Non-pigmented ciliary epithelial cell (primary cell): ENCODE measurements around the gene PLEKHM1.
"Not testable (repeated sequence)": the region's sequence is repeated elsewhere in the genome, so short reads cannot be mapped to it uniquely, and the experiment has no call there.

Experiments used
- DNase-seq: peaks from one replicate; pipeline ENCODE4 v3.0.0-alpha.2; 2010; ENCODE audit warnings: low read depth

The PLEKHM1 gene

DNA sequence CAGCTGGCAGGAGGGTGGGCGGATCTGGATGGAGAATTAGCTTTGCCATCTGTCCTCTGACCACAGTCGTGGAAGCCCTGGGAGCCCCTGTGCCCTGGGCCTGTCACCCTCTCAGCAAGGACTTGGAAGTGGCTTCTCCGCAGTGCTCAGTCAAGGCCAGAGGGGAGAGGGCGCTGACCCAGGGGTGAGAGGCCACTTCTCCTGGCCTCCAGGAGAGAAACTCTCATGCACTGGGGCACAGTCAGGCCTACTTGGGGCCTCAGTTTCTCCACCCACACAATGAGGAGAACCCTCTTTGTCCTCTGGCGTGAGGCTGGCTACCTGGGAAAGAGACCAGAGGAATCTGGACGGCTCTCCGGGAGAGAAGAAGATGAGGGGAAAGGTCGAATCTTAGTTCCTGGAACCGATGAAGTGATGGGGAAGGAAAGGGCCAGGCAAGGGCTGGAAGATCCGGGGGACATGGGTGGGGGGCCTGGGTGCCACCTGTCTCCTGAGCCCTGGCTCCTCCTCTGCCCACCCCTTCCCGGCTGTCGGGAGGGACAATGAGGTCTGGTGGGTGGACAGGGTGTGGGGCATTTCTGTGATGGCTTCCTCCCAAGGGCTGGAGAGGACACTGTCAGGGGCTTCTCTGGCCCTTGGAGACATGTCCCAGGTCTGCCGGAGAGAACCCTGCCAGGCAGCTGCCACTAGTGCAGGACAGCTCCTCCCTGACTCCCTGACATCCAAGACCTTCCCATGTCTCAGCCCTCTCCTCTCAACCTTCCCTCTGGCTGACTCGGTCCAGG is 48.8 kb downstream of the PLEKHM1 start:
- DNase-seq = no peak

DNA sequence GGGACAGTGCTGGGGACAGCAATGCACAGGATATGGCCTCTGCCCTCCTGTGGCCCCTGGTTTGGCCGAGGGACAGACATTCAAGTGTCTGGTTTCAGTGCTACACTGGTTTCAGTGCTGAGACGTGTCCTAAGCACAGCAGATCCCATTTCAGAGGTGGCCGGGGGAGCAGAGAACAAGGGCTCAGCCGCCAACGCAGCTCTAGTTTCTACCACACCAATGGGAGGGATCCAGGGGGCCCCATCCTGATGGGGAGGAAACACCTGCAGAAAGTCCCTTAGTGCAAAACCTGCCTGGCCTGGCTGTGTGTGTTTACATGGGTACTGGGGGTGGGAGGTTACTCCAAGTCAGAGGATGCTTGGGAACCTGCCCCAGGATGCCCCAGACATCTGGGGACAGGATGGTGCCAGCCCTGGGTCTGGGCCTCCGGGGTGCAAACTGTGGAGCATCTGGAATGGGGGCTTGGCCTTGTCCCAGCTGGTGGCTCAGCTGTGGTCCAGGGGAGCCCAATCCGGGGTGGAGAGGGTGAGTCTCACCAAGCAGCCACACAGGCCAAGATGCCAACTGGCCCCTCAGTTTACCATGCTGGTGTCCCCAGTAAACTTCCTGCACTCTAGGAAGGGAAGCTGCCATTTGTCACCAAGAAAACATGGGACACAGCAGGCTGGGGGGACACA is 49.5 kb downstream of the PLEKHM1 start:
- not testable (repeated sequence) for DNase-seq

DNA sequence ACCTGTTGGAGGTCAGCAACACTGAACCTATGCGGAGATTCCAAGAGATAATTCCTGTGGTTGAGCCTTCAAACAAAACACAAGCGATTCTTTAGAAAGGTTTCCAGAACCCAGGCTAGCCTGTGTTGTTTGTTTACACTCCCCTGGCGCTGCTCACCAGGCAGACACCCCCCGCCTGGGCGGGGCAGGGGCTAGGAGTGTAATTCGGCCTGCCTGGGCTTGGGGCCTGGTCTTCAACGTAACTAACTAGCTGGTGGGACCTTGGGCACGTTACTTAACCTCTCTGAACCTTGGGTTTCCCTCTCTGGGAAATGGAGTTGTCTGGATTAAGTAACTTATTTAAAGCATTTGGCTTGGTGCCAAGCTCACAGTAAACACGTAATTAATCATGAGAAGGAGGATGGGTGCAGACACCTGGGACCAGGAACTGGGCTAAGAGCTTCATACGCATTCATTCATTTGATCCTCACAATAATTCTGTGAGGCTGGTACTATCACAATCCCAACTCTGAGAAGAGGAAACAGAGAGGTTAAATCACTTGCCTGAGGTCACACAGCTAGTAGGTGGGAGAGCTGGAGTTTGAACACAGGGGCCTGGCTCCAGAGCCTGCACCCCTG is 50.3 kb downstream of the PLEKHM1 start:
- DNase-seq = no peak

DNA sequence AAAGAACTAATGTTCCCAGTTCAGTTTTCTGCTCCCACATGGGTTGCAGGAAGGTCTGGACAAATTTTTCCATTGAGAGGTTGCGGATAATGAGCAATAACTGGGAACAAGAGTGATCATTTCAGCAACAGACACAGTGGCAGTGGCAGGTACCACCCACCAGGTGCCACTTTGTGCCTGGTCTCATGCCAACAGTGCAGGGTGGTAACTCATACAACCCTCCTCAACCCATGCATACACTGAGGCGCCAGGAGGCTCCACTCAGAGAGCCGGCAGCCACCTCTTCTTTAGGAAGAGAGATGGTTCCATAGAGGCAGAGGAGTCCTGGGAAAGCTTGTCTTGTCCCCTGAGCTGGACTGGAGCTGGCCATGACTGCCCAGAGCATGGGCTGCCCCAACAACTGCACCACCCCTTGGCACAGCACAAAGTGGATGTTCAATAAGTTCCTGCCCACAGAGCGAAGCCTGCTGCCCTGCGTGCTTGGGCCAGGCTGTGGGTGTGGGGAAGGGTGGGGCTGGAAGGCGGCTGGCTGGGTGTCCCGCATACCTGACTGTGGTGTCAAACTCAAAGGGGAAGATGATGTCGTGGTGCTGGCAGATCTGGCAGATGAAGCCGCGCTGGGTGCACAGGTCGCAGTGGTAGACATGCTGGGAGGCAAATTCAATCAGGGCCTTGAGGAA is 51.5 kb downstream of the PLEKHM1 start:
- no peak for DNase-seq

DNA sequence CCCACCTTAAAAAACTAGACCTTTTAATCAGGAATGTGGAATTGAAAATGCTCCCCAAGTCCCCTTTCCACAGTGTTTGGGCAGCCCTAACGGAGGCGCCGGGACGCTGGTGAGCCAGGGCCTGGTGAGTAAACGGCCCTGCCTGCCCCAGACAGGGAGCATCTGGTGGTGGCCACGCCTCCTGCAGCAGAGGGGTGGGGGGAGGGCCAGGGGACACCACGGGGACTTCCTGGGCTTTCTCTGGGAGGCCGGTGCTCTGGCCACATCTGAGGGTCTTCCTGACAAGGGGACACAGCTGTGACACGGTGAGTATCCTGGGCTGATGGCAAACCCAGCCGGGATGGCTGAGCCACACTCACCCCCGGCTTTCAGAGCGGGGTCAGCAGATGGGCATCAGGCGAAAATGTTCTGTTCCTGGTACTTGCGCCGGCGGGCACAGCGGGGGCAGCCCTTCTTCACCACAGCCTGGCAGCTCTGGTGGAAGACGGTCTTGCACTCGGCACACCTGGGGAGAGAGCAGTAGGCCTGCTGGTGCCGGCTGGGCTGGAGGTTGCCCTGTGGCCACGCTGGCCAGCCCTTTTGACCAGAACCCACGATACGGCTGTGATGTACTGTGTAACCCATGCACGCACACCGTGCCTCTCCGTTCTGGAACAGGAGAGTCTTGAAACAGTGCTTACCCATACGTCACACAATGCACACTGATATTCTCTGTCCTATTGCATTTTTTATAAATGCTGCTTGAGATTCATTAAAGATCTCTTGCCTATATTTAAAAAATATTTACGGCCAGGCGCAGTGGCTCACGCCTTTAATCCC is 52.8 kb downstream of the PLEKHM1 start:
- no peak for DNase-seq

DNA sequence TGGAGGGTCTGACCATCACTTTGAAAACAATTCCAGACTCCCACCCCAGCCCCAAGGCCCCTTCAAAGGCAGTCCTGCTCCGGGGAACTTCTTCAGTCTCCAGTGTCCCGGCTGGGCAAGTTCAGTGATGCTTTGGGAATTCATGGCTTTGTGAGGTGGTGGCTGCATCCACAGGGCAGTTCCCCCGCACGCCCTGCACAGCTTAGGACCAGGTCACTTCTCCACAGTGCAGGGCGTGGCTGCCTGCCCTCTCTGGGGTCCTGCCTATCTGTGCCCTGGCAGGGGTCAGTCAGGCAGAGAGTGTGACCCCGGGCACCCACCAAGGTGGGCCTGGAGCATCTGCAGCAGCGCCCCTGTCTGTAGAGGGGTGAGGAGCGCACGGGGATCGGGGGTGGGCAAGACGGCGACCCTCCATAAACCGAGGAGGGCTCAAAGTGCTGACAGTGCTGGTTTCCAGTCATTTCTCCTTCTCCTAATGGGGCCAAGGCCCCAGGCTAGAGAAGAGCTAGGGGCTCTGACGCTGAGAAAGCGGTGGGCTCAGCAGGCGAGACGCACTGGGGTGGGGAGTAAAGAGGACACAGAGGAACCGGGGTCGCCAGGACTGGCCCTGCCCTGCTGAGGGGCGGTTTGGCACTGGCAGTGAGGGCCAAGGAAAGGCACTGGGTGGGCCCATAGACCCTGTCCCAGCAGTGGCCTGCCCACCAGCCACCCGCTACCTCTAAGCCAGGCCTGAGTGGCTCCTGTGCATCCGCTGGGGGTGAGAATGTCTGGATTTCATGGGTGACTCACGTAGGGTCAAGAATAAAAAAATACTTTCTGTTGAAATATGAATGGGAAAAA is 53.7 kb downstream of the PLEKHM1 start:
- no peak for DNase-seq

DNA sequence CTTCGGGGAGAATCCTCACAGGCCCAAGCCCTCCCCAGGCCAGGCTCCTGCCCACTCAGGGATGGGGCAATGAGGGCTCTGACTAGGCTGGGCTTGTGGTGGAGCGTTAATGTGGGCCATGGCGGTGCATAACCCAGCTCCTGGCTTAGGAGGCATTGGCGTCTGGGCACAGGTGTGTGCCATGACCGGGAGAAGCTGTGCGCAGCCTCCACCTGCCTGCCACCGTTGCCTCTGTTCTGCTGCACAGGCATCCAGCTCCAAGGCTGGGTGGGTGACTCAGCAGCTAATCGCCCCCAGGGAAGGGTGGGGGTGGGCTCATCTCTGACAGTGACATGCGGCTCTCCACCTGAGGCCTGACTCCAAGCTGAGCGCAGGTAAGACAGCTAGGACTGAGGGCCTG is 54.4 kb downstream of the PLEKHM1 start:
- no peak for DNase-seq

DNA sequence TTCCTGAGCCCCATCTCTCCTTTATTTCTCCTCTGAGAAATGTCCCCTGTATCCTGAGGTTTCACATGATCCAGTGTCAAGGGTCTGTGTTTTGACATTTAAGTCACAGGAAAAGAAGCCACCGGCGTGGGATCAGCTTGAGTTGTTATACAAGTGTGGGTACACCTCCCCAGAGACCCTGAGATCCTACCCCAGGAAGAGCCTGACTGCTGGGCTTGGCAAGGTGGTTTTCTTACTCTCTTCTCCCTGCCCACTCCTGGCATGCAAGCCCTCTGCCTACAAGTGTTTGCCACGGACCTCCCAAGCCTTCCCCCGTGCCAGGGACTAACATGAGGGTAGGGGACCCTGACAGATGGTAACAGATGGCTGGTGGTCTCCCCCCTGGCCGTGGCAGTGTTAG is 55.0 kb downstream of the PLEKHM1 start:
- no peak for DNase-seq

DNA sequence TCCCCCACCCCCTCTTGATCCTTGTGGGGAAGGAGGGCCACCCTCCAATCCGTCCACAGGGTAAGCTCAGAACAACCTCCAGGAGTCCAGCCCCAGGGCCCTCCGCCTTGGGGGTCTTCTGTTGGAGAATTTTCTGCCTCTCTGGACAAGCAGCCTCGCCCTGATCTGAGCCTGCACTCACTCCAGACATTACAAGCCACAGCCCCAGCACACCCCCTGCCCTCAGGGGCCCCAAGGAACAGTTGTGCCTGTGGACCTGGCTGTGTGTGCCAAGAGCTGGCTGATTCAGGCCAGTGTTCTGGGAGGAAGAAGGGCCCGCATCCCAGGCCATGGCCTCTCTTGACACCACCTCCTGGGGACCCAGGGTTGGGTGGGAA is 57.4 kb downstream of the PLEKHM1 start:
- DNase-seq = no peak

DNA sequence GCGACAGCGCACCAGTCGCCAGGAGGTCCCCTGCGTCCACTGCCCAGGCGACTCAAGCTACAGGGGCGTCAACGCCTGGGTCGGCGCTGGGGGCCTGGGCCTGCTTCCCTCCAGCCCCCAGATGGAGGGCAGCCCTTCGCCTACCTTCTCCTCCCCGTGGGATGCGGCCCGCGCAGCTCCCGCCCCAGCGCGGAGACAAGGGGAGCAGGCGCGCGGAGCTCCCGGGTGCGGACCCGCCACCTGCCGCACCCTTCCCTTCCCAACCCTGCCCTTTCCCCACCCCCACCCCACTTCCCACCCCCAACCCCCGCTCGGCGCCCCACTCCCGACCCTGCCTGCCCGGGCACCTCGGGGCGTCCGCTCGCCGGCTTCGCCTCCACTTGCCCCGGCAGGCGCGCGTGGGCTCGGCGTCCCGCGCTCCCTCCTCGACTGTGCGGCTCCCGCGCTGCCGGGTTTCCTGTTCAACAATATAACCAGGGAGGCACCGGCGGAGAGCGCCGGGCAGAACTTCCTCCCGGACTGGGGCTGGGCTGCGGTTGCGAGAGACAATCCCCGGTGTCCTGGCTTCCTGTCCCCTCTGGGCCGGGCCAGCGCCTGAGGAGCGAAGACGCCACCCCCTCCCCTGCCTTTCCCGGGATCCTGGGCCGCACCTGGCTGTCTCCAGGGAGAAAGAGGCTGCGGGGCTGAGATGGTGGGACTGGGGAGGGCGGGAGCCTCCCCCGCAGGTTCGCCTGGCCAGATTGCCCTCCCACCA is 57.9 kb downstream of the PLEKHM1 start, which contains the start of gene ARHGAP27:
Gene ARHGAP27 (minus strand): TSS at position 466 of the 754 bp plus-strand sequence. CDS start 2,591 bp downstream, outside the sequence.
- no peak for DNase-seq

DNA sequence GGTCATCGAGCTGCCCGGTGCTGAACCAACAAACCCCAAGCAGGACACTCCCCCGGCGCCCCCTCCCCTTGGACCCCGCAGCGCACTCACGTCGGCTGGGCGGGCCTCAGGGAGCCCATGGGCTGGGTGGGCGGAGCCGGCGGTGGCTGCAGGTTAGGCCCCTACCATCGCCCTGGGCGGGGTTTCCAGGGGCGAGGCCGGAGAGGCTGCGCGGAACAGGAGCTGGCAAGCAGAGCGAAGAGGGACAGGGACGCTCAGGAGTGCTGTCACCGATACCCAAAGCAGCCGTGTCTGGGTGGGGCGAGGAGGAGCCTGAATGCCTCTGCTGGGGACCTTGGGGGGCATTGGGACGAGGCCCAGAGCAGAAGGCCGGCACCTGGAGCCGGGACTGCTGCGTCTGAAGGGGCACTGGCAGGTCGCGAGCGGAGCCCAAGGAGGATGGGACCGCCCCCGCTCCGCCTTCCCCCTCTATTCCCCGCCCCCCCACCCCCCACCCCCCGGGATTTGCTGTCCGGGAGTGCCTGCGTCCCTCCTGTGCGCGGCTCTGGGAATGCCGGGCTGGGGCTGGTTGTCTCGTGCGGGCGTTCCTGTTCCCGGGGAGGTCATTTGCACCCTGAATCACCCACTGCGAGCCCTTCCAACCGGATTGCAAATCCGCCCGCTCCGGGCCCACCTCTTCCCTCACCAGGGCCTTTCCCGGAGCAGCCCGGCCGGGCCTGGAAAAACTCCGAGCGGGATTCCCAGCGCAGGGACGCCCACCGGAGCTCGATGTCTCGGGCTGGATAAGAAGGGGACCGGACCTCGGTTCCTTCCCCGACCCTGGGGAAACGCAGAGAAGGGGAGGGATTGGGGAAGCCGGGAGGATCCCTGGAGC is 58.8 kb downstream of the PLEKHM1 start:
- DNase-seq = no peak

DNA sequence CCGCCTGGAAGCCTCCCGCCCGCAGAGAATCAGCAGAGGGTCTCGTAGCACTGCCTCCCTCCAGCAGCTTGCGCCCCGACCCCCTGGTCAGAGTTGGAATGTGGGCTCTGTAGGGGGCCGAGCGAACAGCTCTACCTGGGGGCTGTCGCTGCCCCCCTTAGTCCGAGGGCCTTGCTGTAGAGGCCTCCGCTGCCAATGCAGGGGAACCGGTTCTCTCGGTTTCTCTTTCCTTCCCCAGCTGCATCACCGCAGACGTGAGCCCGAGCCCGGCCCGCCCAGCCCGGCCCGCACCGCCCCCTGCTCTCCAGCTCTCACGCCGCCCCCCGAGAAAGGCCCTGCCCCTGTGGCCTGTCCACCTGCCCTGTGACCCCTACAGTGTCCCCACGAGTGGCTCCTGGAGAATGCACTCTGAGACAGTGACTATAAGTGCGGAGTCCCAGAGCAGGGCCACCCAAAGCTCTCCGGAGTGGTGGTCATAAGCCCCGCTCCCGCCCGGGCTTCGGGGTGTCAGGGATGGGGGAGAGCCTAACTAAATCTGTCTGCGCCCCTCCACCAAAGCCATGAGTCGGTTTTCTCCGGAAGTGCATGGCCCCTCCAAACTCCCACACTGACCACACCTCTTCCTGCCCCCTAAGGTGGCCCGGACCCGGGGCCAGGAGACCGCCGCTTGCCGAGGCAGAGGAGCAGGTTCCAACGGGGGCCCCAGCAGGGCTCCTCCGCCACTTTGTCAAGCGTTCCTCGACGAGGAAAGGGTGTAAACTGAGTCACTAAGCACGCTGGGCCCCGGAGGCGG is 59.6 kb downstream of the PLEKHM1 start:
- DNase-seq = no peak

DNA sequence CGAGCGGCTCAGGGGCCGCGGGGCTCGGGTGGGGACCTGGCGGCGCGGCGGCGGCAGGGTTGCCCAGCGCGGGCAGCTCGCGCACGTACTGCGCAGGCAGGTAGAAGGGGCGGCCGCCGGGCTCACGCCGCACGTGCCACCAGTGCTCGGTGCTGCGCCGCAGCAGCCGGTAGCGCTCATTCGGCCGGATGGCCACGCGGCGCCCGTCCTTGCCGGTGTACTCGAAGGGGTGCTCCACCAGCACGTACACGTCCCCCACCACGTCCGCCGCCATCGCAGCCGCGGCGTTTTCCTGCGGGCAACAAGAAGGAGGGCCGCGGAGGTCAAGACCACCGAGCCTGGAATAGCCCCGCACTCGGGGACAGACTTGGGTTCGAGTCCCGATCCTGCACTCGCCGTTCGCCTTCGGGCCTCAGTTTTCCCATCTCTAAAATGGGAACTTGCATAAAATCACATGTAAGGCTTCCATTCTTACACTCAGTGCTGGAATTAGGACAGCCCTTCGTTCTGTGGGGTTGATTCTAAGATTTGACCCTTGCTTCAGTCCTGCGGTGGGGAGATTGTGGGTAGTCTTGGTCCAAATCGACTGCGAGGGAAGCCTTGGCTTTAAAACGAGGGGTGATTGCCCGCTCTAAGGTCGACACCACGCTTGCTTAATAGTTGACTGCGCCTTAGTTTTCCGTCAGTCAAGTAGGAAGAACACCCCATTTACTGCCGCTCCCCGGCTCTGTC is 60.3 kb downstream of the PLEKHM1 start:
- DNase-seq = no peak

DNA sequence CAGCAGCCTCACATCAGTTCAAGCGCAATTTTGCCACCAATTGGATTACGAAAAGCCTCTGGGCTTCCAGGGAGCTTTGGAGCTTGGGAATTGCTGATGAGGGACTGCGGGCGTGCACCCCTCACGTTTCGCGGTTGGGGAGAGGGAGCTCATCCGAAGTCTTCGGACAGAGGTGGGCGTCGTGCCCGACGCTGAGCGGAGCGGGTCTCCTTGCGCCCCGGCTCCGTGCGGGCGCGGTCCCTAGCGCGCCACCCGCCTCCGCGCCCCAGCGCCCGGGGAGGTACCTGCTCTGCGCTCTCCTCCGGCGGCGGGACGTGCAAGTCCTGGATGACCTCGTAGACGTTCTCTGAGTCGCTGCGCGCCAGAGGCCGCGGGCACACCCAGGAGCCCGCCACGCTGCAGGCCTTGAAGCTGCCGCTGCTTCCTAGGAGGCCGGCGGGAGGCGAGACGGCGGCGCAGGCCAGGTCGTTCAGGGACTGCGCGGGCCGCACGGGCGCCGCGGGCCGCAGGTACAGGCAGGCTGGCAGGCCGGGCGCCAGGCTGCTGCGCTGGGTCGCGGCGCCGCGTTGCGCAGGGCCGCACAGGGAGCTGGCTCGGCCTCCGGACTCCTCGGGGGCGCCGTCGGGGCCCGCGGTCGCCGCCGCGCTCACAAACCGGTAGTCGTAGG is 61.0 kb downstream of the PLEKHM1 start:
- no peak for DNase-seq

DNA sequence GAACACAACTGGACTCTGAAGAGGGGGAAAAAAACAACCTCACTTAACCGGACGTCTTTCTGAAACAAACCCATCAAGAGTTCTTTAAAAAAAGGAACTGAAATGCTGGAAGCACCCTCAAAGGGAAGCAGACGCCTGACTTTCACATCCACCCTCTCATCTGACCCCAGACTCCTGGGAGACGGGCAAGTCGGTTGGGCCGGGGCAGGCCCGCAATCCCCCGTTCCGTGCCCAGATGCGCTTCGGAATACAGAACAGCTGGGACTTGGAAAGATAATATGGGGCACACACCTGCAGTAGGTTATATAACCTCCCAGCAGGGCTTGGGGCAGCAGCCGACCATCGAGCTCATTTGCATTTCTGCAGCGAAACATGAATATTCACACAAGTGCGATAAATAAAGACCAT is 61.6 kb downstream of the PLEKHM1 start:
- DNase-seq = no peak

DNA sequence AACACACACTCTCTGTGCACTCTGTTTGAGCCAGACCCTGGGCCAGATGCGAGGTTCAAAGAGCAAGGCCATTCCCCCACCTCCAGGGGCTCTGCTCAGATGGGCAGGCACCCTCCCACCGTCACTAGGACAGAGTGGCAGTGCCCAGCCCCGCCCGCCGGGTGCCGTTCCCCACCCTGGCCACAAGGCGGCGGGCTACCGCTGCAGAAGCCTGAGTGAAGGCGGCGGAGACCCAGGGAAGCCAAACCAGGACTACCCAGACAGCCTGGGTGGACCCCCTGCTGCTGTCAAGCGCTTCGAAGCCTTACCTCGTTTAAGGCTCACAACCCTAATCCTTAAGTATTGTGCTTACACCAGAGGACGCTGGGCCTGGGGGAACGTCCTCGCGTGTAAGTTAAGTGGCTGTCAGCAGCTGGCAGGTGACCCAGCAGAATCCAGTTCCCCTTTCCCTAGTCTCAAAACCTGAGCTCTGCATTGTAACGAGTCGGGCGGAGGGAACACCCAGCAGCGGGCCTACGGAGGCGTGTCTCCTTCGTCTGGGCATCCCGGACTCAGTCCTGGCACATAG is 62.4 kb downstream of the PLEKHM1 start:
- no peak for DNase-seq
